GM23338 (cell line): ENCODE measurements around the gene GRID1. TPM values are rescaled to one million over a fixed set of nuclear protein-coding genes. Genes with fewer than 3 reads are reported as not detected.

Source experiments
- ATAC-seq: fragments of 200-7000 bp; cut with Tn5 transposase; 3 replicates; pipeline ENCODE4 v1.9.1; 2020
- DNase-seq: peaks from one replicate; pipeline ENCODE4 v3.0.0-alpha.2; 2015; ENCODE audit warnings: low spot score
- H2AFZ ChIP-seq: fragments of 200-600 bp; sonication (generic); 2 replicates; pipeline ENCODE4 v1.8.0; 2016; ENCODE audit warnings: antibody characterized with exemption, mild to moderate bottlenecking, moderate library complexity
- H3F3A ChIP-seq: fragments of 200-600 bp; sonication (generic); replicated peaks from 2 replicates; pipeline ENCODE4 v1.8.0; 2017; ENCODE audit warnings: antibody characterized with exemption, mixed run types, low read depth
- H3K27ac ChIP-seq: fragments of 200-600 bp; sonication (generic); 2 replicates; pipeline ENCODE4 v1.6.1; 2016; ENCODE audit warnings: low read depth
- H3K27me3 ChIP-seq: fragments of 200-600 bp; sonication (generic); 2 replicates; pipeline ENCODE4 v1.8.0; 2016; ENCODE audit warnings: mild to moderate bottlenecking, mixed run types, moderate library complexity; ENCODE audit not compliant: insufficient read depth
- H3K36me3 ChIP-seq: fragments of 200-600 bp; sonication (generic); 2 replicates; pipeline ENCODE4 v1.8.0; 2016; ENCODE audit warnings: mild to moderate bottlenecking; ENCODE audit not compliant: insufficient read depth
- H3K4me1 ChIP-seq: fragments of 200-600 bp; sonication (generic); 2 replicates; pipeline ENCODE4 v1.8.0; 2016; ENCODE audit warnings: mild to moderate bottlenecking, moderate library complexity; ENCODE audit not compliant: insufficient read depth
- H3K4me2 ChIP-seq: fragments of 200-600 bp; sonication (generic); 2 replicates; pipeline ENCODE4 v1.7.1; 2017; ENCODE audit warnings: mixed run types
- H3K4me3 ChIP-seq: fragments of 200-600 bp; sonication (generic); 2 replicates; pipeline ENCODE4 v1.6.1; 2016; ENCODE audit warnings: mixed run types
- H3K79me2 ChIP-seq: fragments of 200-600 bp; sonication (generic); replicated peaks from 2 replicates; pipeline ENCODE4 v1.8.0; 2017; ENCODE audit warnings: mild to moderate bottlenecking; ENCODE audit not compliant: insufficient read depth
- H3K9me2 ChIP-seq: fragments of 200-600 bp; sonication (generic); 2 replicates; pipeline ENCODE4 v1.8.0; 2017; ENCODE audit not compliant: insufficient read depth
- H4K20me1 ChIP-seq: fragments of 200-600 bp; sonication (generic); replicated peaks from 2 replicates; pipeline ENCODE4 v1.8.0; 2017; ENCODE audit warnings: mild to moderate bottlenecking; ENCODE audit not compliant: insufficient read depth
- H3K27ac Mint-ChIP-seq: 2 replicates; pipeline ENCODE4 v1.8.0; 2020; ENCODE audit warnings: inconsistent platforms, mild to moderate bottlenecking, moderate library complexity, mixed read lengths
- H3K27me3 Mint-ChIP-seq: 3 replicates; pipeline ENCODE4 v1.8.0; 2022; ENCODE audit warnings: low read depth, mild to moderate bottlenecking, moderate library complexity, mixed read lengths, inconsistent platforms; ENCODE audit not compliant: insufficient read depth, poor library complexity
- H3K36me3 Mint-ChIP-seq: 3 replicates; pipeline ENCODE4 v1.8.0; 2021; ENCODE audit warnings: low read depth, mild to moderate bottlenecking, inconsistent platforms, moderate library complexity, mixed read lengths
- H3K4me1 Mint-ChIP-seq: 3 replicates; pipeline ENCODE4 v1.8.0; 2020; ENCODE audit warnings: mild to moderate bottlenecking, inconsistent platforms, mixed read lengths
- H3K4me3 Mint-ChIP-seq: 3 replicates; pipeline ENCODE4 v1.8.0; 2021; ENCODE audit warnings: moderate library complexity, mild to moderate bottlenecking, inconsistent platforms, mixed read lengths
- H3K9me3 Mint-ChIP-seq: 3 replicates; pipeline ENCODE4 v1.8.0; 2020; ENCODE audit warnings: moderate library complexity, mild to moderate bottlenecking, inconsistent platforms, mixed read lengths
- CREB1 ChIP-seq: fragments of 250-450 bp; sonication (Bioruptor Pico); IDR thresholded peaks from 2 replicates; pipeline ENCODE4 v1.5.0; 2020; ENCODE audit warnings: low read depth, mild to moderate bottlenecking, moderate library complexity
- CTCF ChIP-seq, 2 experiments: fragments of 200-600 bp in 1 of 2; sonication (generic) in 1 of 2; conservative IDR thresholded peaks; 2 replicates each; pipeline versions ENCODE4 v1.5.1 to v1.6.1; 2016 to 2017; ENCODE audit warnings: antibody characterized with exemption in 2 of 2, low read depth in 2 of 2, mild to moderate bottlenecking in 2 of 2, moderate library complexity in 1 of 2
- EZH2 ChIP-seq: fragments of 200-600 bp; sonication (generic); IDR thresholded peaks from one replicate; pipeline ENCODE4 v1.8.0; 2017; ENCODE audit warnings: antibody characterized with exemption, mild to moderate bottlenecking, low read depth; ENCODE audit not compliant: unreplicated experiment
- EZH2phosphoT487 ChIP-seq: fragments of 200-600 bp; sonication (generic); IDR thresholded peaks from one replicate; pipeline ENCODE4 v1.8.1; 2018; ENCODE audit warnings: antibody characterized with exemption; ENCODE audit not compliant: unreplicated experiment
- NANOG ChIP-seq: IDR thresholded peaks from 2 replicates; pipeline ENCODE4 v1.6.1; 2016; ENCODE audit warnings: antibody characterized with exemption, borderline replicate concordance
- REST ChIP-seq: IDR thresholded peaks from one replicate; pipeline ENCODE4 v1.6.1; 2018; ENCODE audit warnings: antibody characterized with exemption; ENCODE audit not compliant: unreplicated experiment
- STAT1 ChIP-seq: IDR thresholded peaks from one replicate; pipeline ENCODE4 v1.6.1; 2016; ENCODE audit warnings: antibody characterized with exemption; ENCODE audit not compliant: unreplicated experiment
- ZNF114 ChIP-seq: fragments of 250-450 bp; sonication (Bioruptor Pico); IDR thresholded peaks from 2 replicates; pipeline ENCODE4 v1.5.0; 2020; ENCODE audit warnings: mild to moderate bottlenecking, moderate library complexity
- polyA plus RNA-seq: library from polyadenylated mRNA; unstranded; fragments of >200 nt; fragmentation: Nextera tagmentation; extraction: Ambion mirVana; gene quantifications from 2 replicates; pipeline ENCODE4 v1.2.1, GENCODE V29; 2016
- total RNA-seq: library from RNA; depleted of rRNA; stranded (reverse); fragments of >200 nt; shearing (Covaris generic); gene quantifications from 2 replicates; pipeline ENCODE4 v1.2.3, GENCODE V29; 2014

GRID1 gene
- total and polyA plus RNA-seq, 2 experiments from 2014 or later, result 0.14 to 0.15 TPM

GRCh38 chr10:85603151-85603940 lies 763.2 kb downstream of the GRID1 start (continued):
- no peak for TF ChIP-seq REST

GRCh38 chr10:85602713-85603112 lies 763.9 kb downstream of the GRID1 start:
- no peaks in the 10 kb centered on the region for H3F3A ChIP-seq
- H3K79me2 ChIP-seq, result no peaks in the 10 kb centered on the region
- H3K4me1 Mint-ChIP-seq, result no peaks in the 10 kb centered on the region
- H4K20me1 ChIP-seq, result no peaks in the 10 kb centered on the region
- H3K4me2 ChIP-seq, result no peak overlapping the region
- no peak overlapping the region for H2AFZ ChIP-seq
- peaks cover 5% of the 10 kb centered on the region; the same call in 1 of the 3 replicates for H3K36me3 Mint-ChIP-seq
- H3K27ac Mint-ChIP-seq, result no peak overlapping the region
- no peak for ATAC-seq
- H3K27me3 Mint-ChIP-seq, result peaks cover 2% of the 10 kb centered on the region
- H3K27me3 ChIP-seq, result no peaks in the 10 kb centered on the region
- H3K4me3 Mint-ChIP-seq, result no peak overlapping the region
- H3K27ac ChIP-seq, result no peak overlapping the region
- H3K4me3 ChIP-seq, result no peak overlapping the region
- H3K9me2 ChIP-seq, result no peaks in the 10 kb centered on the region
- peaks cover 86% of the 10 kb centered on the region for H3K9me3 Mint-ChIP-seq
- no peaks in the 10 kb centered on the region for H3K36me3 ChIP-seq
- H3K4me1 ChIP-seq, result no peaks in the 10 kb centered on the region
- DNase-seq, result no peak
- TF ChIP-seq EZH2, result no peak
- TF ChIP-seq ZNF114 (CRISPR knock-in tag), result no peak
- TF ChIP-seq NANOG, result no peak
- TF ChIP-seq CTCF (conservative IDR thresholded peaks at IDR 0.05; ENCODE audit: low read depth in 2 of 2), result no peak
- no peak for TF ChIP-seq REST
- no peak for TF ChIP-seq CREB1 (CRISPR knock-in tag)
- no peak for TF ChIP-seq STAT1
- TF ChIP-seq EZH2phosphoT487, result no peak
